ENCODE results near the gene CR2.

Gene CR2

GRCh38 chr1:207454046-207454964, at the start of gene CR2:
Gene CR2 (plus strand): TSS chr1:207454328. CDS start chr1:207454419, 91 bp downstream.
- Mint-ChIP-seq H3K36me3 (no peaks in the 10 kb centered on the region), H3K4me3 (peak within 1 kb of the TSS; percentile 81), H3K9me3 (no peaks in the 10 kb centered on the region), H3K27ac (no peak within 1 kb of the TSS), H3K4me1 (no peaks in the 10 kb centered on the region), H3K27me3 (no peaks in the 10 kb centered on the region)
- peak; percentile 95 for ATAC-seq

- no peaks in the 10 kb centered on the region for H3K27me3 Mint-ChIP-seq
- no peaks in the 10 kb centered on the region for H3K9me3 Mint-ChIP-seq
- H3K4me3 Mint-ChIP-seq: no peak overlapping the region
- ATAC-seq: peak; percentile 80
- H3K4me1 Mint-ChIP-seq: peaks cover 13% of the 10 kb centered on the region
- no peak overlapping the region for H3K27ac Mint-ChIP-seq
- no peaks in the 10 kb centered on the region for H3K36me3 Mint-ChIP-seq
These were observed 49.1 kb upstream of the CR2 start for GRCh38 chr1:207404849-207405525.

GRCh38 chr1:207405814-207406213, 48.3 kb upstream of the CR2 start:
- no peak for ATAC-seq
- H3K4me1 Mint-ChIP-seq: peaks cover 15% of the 10 kb centered on the region
- no peaks in the 10 kb centered on the region for H3K36me3 Mint-ChIP-seq
- no peaks in the 10 kb centered on the region for H3K9me3 Mint-ChIP-seq
- no peak overlapping the region for H3K27ac Mint-ChIP-seq
- H3K4me3 Mint-ChIP-seq: no peak overlapping the region
- H3K27me3 Mint-ChIP-seq: no peaks in the 10 kb centered on the region

- Mint-ChIP-seq H3K4me3 (no peak overlapping the region), H3K4me1 (peaks cover 31% of the 10 kb centered on the region), H3K9me3 (no peaks in the 10 kb centered on the region), H3K27ac (peak overlapping the region; percentile 62), H3K27me3 (no peaks in the 10 kb centered on the region), H3K36me3 (no peaks in the 10 kb centered on the region)
- ATAC-seq: peak; percentile 72
These were observed 46.4 kb upstream of the CR2 start for GRCh38 chr1:207407655-207408260.

GRCh38 chr1:207412845-207413244, 41.3 kb upstream of the CR2 start:
- H3K4me1 Mint-ChIP-seq: peaks cover 71% of the 10 kb centered on the region
- no peak overlapping the region for H3K4me3 Mint-ChIP-seq
- ATAC-seq: peak; percentile 54
- H3K27ac Mint-ChIP-seq: peak overlapping the region; percentile 83
- H3K9me3 Mint-ChIP-seq: no peaks in the 10 kb centered on the region
- no peaks in the 10 kb centered on the region for H3K27me3 Mint-ChIP-seq
- H3K36me3 Mint-ChIP-seq: no peaks in the 10 kb centered on the region

- peak overlapping the region; percentile 82 for H3K27ac Mint-ChIP-seq
- H3K4me1 Mint-ChIP-seq: peaks cover 76% of the 10 kb centered on the region
- H3K4me3 Mint-ChIP-seq: peak overlapping the region; percentile 72
- H3K36me3 Mint-ChIP-seq: no peaks in the 10 kb centered on the region
- H3K9me3 Mint-ChIP-seq: peaks cover 4% of the 10 kb centered on the region
- H3K27me3 Mint-ChIP-seq: no peaks in the 10 kb centered on the region
- ATAC-seq: peak; percentile 95
These were observed 39.5 kb upstream of the CR2 start for GRCh38 chr1:207414606-207415108.

- Mint-ChIP-seq H3K9me3 (peaks cover 11% of the 10 kb centered on the region), H3K27me3 (no peaks in the 10 kb centered on the region), H3K4me1 (peaks cover 65% of the 10 kb centered on the region), H3K27ac (no peak overlapping the region), H3K36me3 (peaks cover 7% of the 10 kb centered on the region), H3K4me3 (no peak overlapping the region)
- ATAC-seq: no peak
These were observed 37.1 kb upstream of the CR2 start for GRCh38 chr1:207417076-207417475.

GRCh38 chr1:207418351-207418750, 35.8 kb upstream of the CR2 start:
- Mint-ChIP-seq H3K4me1 (peaks cover 54% of the 10 kb centered on the region), H3K27ac (peak overlapping the region; percentile 46), H3K36me3 (peaks cover 7% of the 10 kb centered on the region), H3K9me3 (peaks cover 11% of the 10 kb centered on the region), H3K27me3 (no peaks in the 10 kb centered on the region), H3K4me3 (peak overlapping the region; percentile 7)
- ATAC-seq: peak; percentile 74

- Mint-ChIP-seq H3K27me3 (no peaks in the 10 kb centered on the region), H3K4me3 (no peak overlapping the region), H3K27ac (no peak overlapping the region), H3K36me3 (peaks cover 7% of the 10 kb centered on the region), H3K4me1 (peaks cover 50% of the 10 kb centered on the region), H3K9me3 (peaks cover 11% of the 10 kb centered on the region)
- no peak for ATAC-seq
These were observed 34.0 kb upstream of the CR2 start for GRCh38 chr1:207420109-207420508.

- Mint-ChIP-seq H3K4me1 (peaks cover 50% of the 10 kb centered on the region), H3K4me3 (no peak overlapping the region), H3K27ac (no peak overlapping the region), H3K27me3 (no peaks in the 10 kb centered on the region), H3K9me3 (peaks cover 11% of the 10 kb centered on the region), H3K36me3 (peaks cover 7% of the 10 kb centered on the region)
- no peak for ATAC-seq
These were observed 33.0 kb upstream of the CR2 start for GRCh38 chr1:207421078-207421477.

- ATAC-seq: peak; percentile 64
- H3K4me3 Mint-ChIP-seq: peak overlapping the region; percentile 62
- peak overlapping the region; percentile 57 for H3K27ac Mint-ChIP-seq
These were observed 30.4 kb upstream of the CR2 start for GRCh38 chr1:207423560-207424292.

GRCh38 chr1:207424570-207425131, 29.5 kb upstream of the CR2 start:
- Mint-ChIP-seq H3K36me3 (peaks cover 7% of the 10 kb centered on the region), H3K27ac (peak overlapping the region; percentile 57), H3K27me3 (no peaks in the 10 kb centered on the region), H3K4me1 (peaks cover 50% of the 10 kb centered on the region), H3K9me3 (peaks cover 7% of the 10 kb centered on the region), H3K4me3 (peak overlapping the region; percentile 47)
- ATAC-seq: peak; percentile 80

More at GRCh38 chr1:207423560-207424292, 30.4 kb upstream of the CR2 start:
- no peaks in the 10 kb centered on the region for H3K27me3 Mint-ChIP-seq
- peaks cover 7% of the 10 kb centered on the region for H3K36me3 Mint-ChIP-seq
- peaks cover 11% of the 10 kb centered on the region for H3K9me3 Mint-ChIP-seq
- peaks cover 49% of the 10 kb centered on the region for H3K4me1 Mint-ChIP-seq

GRCh38 chr1:207427832-207428585, 26.1 kb upstream of the CR2 start:
- ATAC-seq: no peak
- peak overlapping the region; percentile 64 for H3K27ac Mint-ChIP-seq
- H3K4me3 Mint-ChIP-seq: no peak overlapping the region
- H3K9me3 Mint-ChIP-seq: no peaks in the 10 kb centered on the region
- no peaks in the 10 kb centered on the region for H3K36me3 Mint-ChIP-seq
- H3K4me1 Mint-ChIP-seq: peaks cover 73% of the 10 kb centered on the region
- H3K27me3 Mint-ChIP-seq: no peaks in the 10 kb centered on the region

- Mint-ChIP-seq H3K4me3 (no peak overlapping the region), H3K4me1 (peaks cover 69% of the 10 kb centered on the region), H3K36me3 (no peaks in the 10 kb centered on the region), H3K27me3 (no peaks in the 10 kb centered on the region), H3K27ac (peak overlapping the region; percentile 64), H3K9me3 (no peaks in the 10 kb centered on the region)
- no peak for ATAC-seq
These were observed 25.3 kb upstream of the CR2 start for GRCh38 chr1:207428783-207429182.
